ENCODE data around the gene SETDB1.

GRCh38 chr1:150960646-150961045, 34.5 kb downstream of the SETDB1 start:
- no peak for TF ChIP-seq EZH2 (IDR thresholded peaks at IDR 0.05; ENCODE audit: insufficient read depth, low read length)
- no peak for TF ChIP-seq CTCF (IDR thresholded peaks at IDR 0.05; ENCODE audit: insufficient read depth, low read depth, low read length)

All from astrocyte (in vitro differentiated cells and primary cell).